ENCODE measurements around the gene SLCO2B1.

SLCO2B1 gene

DNA sequence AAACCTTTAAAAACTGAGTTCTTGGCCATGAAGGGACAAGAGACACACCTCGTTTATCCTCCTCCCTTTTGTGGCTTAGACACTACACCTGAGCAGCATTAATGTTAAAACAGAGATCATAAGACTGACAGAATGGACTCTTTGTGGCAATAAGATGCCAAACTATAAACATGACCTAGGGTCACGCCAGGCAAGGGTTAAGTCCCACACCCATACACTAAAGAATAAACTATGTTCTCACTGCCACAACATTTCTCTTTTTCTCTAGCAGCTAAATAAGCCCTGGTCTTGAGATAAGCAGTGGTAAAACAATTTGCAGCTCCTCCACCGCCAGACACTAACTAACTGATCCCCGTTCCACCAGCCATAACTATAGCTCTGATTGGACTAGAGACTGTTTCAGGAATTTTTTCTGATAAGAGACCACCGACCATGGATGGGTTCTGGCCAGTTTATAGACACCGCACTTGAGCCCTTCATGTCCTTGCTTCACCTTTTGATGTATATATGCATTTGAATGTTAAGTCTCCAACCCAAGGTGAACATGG lies 4.9 kb upstream of the SLCO2B1 start:
- no peak for DNase-seq

GRCh38 chr11:75146711-75147110 lies 4.2 kb upstream of the SLCO2B1 start:
- DNase-seq, result no peak

GRCh38 chr11:75147191-75147874 lies 3.6 kb upstream of the SLCO2B1 start:
- no peak for DNase-seq

- DNase-seq, result no peak
Observed at GRCh38 chr11:75147875-75148263, 3.0 kb upstream of the SLCO2B1 start.

GRCh38 chr11:75148436-75148983 lies 2.4 kb upstream of the SLCO2B1 start:
- no peak for DNase-seq

GRCh38 chr11:75149766-75150465 lies 991 bp upstream of the SLCO2B1 start:
- DNase-seq, result no peak

DNA sequence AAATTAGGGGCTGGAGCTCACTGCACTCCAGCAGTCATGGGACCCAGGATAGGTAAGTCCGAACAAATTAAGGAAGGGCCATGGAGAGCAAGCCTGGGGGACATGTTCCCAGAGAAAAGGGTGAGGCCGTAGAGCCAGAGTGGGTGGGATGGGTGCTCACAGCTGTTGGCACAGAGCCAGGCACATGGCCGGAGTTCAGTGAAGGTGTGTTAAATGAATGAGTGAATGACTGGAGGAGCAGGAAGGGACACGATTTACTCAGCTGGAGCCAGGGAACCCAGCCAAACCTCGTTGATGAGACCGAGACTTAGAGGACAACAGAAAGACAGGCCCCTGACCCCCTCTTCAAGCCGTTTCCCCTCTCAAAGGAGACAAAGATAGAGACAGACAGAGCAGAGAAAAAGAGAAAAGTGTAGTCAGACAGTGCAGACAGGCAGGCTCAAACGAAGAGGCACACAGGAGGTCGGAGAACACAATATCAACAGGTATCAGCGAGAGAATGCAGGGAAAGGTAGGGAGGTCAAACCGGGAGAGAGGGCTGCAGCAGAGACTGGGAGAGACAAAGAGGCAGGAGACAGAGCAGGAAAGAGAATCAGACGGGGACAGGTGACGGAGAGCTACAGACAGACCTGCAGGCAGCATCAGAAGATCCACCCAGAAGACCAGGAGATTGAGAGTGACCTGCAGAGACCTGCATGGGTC lies 590 bp downstream of the SLCO2B1 start:
- DNase-seq, result no peak

DNA sequence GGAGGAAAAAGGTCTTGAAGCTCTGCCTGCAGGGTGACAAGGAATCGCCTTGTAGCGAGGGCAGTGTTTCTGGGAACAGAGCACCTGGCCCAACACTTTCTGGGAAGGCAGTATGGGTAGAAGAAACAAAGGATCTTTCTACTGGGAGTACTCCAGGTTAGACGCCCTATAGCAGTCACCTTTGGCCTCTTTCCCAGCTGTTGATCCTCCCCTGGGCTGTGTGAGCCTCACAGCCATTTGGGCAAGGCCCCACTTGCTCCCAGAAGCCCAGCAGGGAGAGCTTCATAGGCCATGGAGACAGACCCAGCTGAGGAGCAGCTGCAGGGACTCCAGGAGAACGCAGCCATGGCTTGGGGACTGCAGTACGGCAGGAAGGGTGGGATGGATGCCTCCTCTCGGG lies 1.2 kb downstream of the SLCO2B1 start:
- DNase-seq, result no peak

DNA sequence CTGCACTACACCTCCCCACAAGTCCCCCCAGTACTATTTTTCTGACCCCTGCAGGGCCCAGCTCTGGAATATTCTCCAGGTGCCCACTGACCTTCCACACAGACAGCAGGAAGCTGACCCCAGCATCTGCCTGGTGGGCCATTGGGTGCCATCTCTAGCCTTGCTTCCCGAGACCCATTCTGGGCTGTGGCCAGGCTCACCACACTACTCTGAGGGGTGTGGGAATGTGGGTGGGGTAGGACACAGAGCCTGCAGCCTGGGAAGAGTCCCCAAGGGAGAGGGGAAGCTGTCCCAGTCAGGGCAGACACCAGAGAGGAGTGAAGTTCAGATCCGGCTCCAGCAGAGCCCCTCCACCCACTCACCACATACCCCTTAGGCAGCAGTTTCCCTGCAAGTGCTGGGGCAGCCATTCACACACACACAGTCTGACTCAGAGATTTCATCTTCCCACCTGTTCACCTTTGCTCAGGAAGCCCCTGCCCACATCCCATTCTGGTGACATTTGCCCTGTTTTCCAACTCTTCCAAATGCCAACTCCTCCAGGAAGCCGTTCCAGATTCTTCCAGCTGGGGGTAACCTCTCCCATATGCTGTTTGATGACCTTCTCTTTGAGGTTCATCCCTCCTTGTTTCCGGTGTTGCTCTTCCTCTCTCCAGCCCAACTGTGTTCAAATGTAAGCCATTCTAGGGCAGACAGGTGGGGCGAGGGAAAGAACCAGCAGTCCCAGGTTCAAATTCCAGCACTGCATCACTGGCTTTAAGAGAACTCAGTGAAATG lies 1.9 kb downstream of the SLCO2B1 start:
- DNase-seq, result no peak

- DNase-seq, result no peak
Observed at GRCh38 chr11:75154646-75155569, 4.0 kb downstream of the SLCO2B1 start.

DNA sequence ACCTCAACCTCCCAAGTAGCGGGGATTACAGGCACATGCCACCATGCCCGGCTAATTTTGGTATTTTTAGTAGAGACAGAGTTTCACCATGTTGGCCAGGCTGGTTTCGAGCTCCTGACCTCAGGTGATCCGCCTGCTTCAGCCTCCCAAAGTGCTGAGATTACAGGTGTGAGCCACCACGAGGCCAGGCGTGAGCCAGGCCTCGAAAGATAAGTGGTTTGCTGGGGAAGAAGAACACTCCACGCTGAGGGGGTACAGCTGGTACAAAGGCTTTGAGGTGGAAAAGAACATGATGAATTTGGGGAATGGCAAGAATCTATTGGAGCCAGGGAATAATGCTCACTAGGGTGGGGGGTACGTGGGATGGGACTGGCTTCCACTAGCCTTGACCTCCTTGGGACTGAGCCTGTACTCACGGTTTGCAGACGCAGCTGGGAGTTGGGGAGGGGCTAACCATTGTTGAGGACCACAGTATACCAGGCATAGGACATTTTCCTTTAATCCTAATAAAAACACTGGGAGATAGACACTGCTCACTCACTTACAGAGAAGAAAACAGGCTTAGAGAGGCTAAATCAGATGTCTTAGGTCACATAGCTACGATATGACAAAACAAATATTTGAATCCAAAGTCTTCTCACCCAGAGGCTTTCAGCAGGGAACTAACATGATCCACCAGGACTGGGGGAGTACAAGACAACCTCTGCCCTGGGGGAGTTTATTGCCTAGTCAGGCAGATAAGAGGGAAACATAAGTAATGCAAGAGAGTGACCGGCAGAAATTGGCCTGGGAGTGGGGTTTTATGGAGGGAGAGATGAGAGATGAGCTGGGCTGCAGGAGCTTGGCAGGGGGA lies 4.9 kb downstream of the SLCO2B1 start:
- DNase-seq, result no peak

GRCh38 chr11:75158241-75158640 lies 7.3 kb downstream of the SLCO2B1 start:
- no peak for DNase-seq

GRCh38 chr11:75158696-75159150 lies 7.8 kb downstream of the SLCO2B1 start:
- DNase-seq, result no peak

GRCh38 chr11:75159151-75159953 lies 8.4 kb downstream of the SLCO2B1 start:
- DNase-seq, result no peak

GRCh38 chr11:75160220-75160757 lies 9.4 kb downstream of the SLCO2B1 start:
- DNase-seq, result no peak

- no peak for DNase-seq
Observed at GRCh38 chr11:75160880-75161279, 10.0 kb downstream of the SLCO2B1 start.

- no peak for DNase-seq
Observed at GRCh38 chr11:75161506-75162095, 10.7 kb downstream of the SLCO2B1 start.

DNA sequence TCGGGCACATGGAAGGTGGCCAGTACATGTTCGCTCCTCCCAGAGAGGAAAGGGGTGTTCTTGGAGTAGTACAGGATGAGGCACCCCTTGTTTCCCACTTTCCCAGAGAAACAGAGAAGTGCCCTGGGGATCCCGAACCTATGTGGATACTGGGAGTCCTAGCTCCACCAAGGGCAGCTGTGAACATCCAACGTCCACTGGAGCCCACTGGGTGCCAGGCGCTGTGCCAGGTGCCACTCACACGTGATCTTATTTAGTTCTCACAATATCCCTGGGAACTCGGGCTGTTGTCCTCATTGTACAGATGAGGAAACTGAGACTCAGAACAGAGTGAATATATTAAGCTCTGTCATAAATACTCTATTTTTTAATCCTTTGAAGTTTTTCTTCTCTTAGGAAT lies 12.0 kb downstream of the SLCO2B1 start:
- no peak for DNase-seq

All from activated naive CD4-positive, alpha-beta T cell (primary cell).